ENCODE data around the gene BAIAP2L2.

- no peak for TF ChIP-seq CTCF (IDR thresholded peaks at IDR 0.05; ENCODE audit: insufficient read depth, low read depth, low read length)
- no peak for TF ChIP-seq EZH2 (IDR thresholded peaks at IDR 0.05; ENCODE audit: insufficient read depth, low read length)
Observed at GRCh38 chr22:38077595-38077994, 32.9 kb downstream of the BAIAP2L2 start.

Measured in astrocyte (in vitro differentiated cells and primary cell).